Mesendoderm (in vitro differentiated cells): ENCODE data around the gene ORAI1.

ENCODE experiments used
- DNase-seq: peaks from one replicate; pipeline ENCODE4 v3.0.0; 2013
- H2AK5ac ChIP-seq: 2 replicates; pipeline ENCODE4 v1.6.1; 2013; ENCODE audit warnings: low read length, inconsistent platforms
- H2BK120ac ChIP-seq: 2 replicates; pipeline ENCODE4 v1.6.1; 2013; ENCODE audit warnings: low read depth, mild to moderate bottlenecking, low read length, moderate library complexity, mixed read lengths
- H2BK15ac ChIP-seq: replicated peaks from 2 replicates; pipeline ENCODE4 v1.6.1; 2013; ENCODE audit warnings: low read depth, mild to moderate bottlenecking, moderate library complexity
- H2BK5ac ChIP-seq: 2 replicates; pipeline ENCODE4 v1.6.1; 2013; ENCODE audit warnings: low read length, inconsistent platforms
- H3K18ac ChIP-seq: 2 replicates; pipeline ENCODE4 v1.6.1; 2013; ENCODE audit warnings: mild to moderate bottlenecking, low read length, mixed read lengths
- H3K23ac ChIP-seq: one replicate; pipeline ENCODE4 v1.6.1; 2013; ENCODE audit warnings: low read length
- H3K27ac ChIP-seq: 2 replicates; pipeline ENCODE4 v1.5.1; 2013; ENCODE audit warnings: low read depth, mild to moderate bottlenecking, inconsistent platforms, low read length, moderate library complexity
- H3K27me3 ChIP-seq: 2 replicates; pipeline ENCODE4 v1.6.1; 2013; ENCODE audit warnings: low read length, control low read depth, mild to moderate bottlenecking, inconsistent platforms; ENCODE audit not compliant: insufficient read depth, poor library complexity
- H3K36me3 ChIP-seq: 2 replicates; pipeline ENCODE4 v1.6.1; 2013; ENCODE audit warnings: low read length, inconsistent platforms; ENCODE audit not compliant: control insufficient read depth, insufficient read depth
- H3K4ac ChIP-seq: one replicate; pipeline ENCODE4 v1.6.1; 2013; ENCODE audit warnings: low read depth, mild to moderate bottlenecking, low read length, moderate library complexity
- H3K4me1 ChIP-seq: 2 replicates; pipeline ENCODE4 v1.6.1; 2013; ENCODE audit warnings: low read depth, low read length, inconsistent platforms; ENCODE audit not compliant: control insufficient read depth
- H3K4me2 ChIP-seq: 2 replicates; pipeline ENCODE4 v1.6.1; 2013; ENCODE audit warnings: low read length
- H3K4me3 ChIP-seq: 2 replicates; pipeline ENCODE4 v1.5.1; 2013; ENCODE audit warnings: mild to moderate bottlenecking, low read length
- H3K56ac ChIP-seq: one replicate; pipeline ENCODE4 v1.6.1; 2013; ENCODE audit warnings: low read length
- H3K79me1 ChIP-seq: 2 replicates; pipeline ENCODE4 v1.6.1; 2013; ENCODE audit warnings: low read length, inconsistent platforms
- H3K79me2 ChIP-seq: 2 replicates; pipeline ENCODE4 v1.6.1; 2013; ENCODE audit warnings: mild to moderate bottlenecking, low read length; ENCODE audit not compliant: control insufficient read depth, insufficient read depth
- H3K9ac ChIP-seq: 2 replicates; pipeline ENCODE4 v1.6.1; 2013; ENCODE audit warnings: low read length, inconsistent platforms
- H4K5ac ChIP-seq: one replicate; pipeline ENCODE4 v1.6.1; 2013; ENCODE audit warnings: low read length
- H4K8ac ChIP-seq: one replicate; pipeline ENCODE4 v1.6.1; 2013; ENCODE audit warnings: low read depth, mild to moderate bottlenecking, control low read depth, low read length, moderate library complexity
- WGBS: extraction: QIAGEN DNeasy Blood & Tissue Kit; methylation state at CpG from one replicate; pipeline ENCODE4 v1.1.7; 2013; ENCODE audit warnings: low lambda C conversion rate, missing lambda C conversion rate; ENCODE audit not compliant: insufficient coverage; ENCODE audit errors: extremely low coverage; 5-methylcytosine and 5-hydroxymethylcytosine counted together

Gene ORAI1

GRCh38 chr12:121579190-121579791 lies 47.0 kb upstream of the ORAI1 start:
- Histone ChIP-seq H3K18ac (peak overlapping the region; percentile 93), H3K27me3 (no peaks in the 10 kb centered on the region), H4K8ac (peak overlapping the region; percentile 94), H3K79me1 (peaks cover 7% of the 10 kb centered on the region), H2AK5ac (no peak overlapping the region), H3K9ac (peak overlapping the region; percentile 93), H3K4me2 (peak overlapping the region; percentile 68), H2BK15ac (peak overlapping the region; percentile 64), H3K4ac (peak overlapping the region; percentile 100), H3K56ac (peak overlapping the region; percentile 94), H3K36me3 (peaks cover 5% of the 10 kb centered on the region), H3K27ac (peak overlapping the region; percentile 99), H2BK5ac (peak overlapping the region; percentile 71), H2BK120ac (peak overlapping the region; percentile 100), H3K4me1 (peaks cover 16% of the 10 kb centered on the region), H3K4me3 (peak overlapping the region; percentile 71), H3K23ac (no peak overlapping the region), H3K79me2 (peaks cover 33% of the 10 kb centered on the region), H4K5ac (no peak overlapping the region)
- WGBS: no CpG with 5 or more reads among the region's 53 CpGs
- no peak for DNase-seq

GRCh38 chr12:121579981-121580868 lies 46.1 kb upstream of the ORAI1 start:
- Histone ChIP-seq H3K23ac (no peak overlapping the region), H3K4ac (peak overlapping the region; percentile 98), H4K8ac (peak overlapping the region; percentile 66), H3K18ac (peak overlapping the region; percentile 91), H3K4me1 (peaks cover 16% of the 10 kb centered on the region), H2BK120ac (peak overlapping the region; percentile 100), H2AK5ac (peak overlapping the region; percentile 37), H2BK5ac (peak overlapping the region; percentile 98), H3K56ac (peak overlapping the region; percentile 99), H3K9ac (peak overlapping the region; percentile 93), H3K27me3 (no peaks in the 10 kb centered on the region), H2BK15ac (peak overlapping the region; percentile 98), H3K79me1 (peaks cover 3% of the 10 kb centered on the region), H3K4me2 (peak overlapping the region; percentile 61), H3K79me2 (peaks cover 29% of the 10 kb centered on the region), H3K4me3 (peak overlapping the region; percentile 65), H4K5ac (peak overlapping the region; percentile 33), H3K36me3 (no peaks in the 10 kb centered on the region), H3K27ac (peak overlapping the region; percentile 99)
- WGBS: no CpG with 5 or more reads among the region's 54 CpGs
- peak; percentile 87 for DNase-seq

GRCh38 chr12:121580959-121581685 lies 45.2 kb upstream of the ORAI1 start, which contains the start of gene KDM2B:
TSS of gene KDM2B (minus strand) at chr12:121581023. CDS start at chr12:121580911, 112 bp downstream.
- H3K36me3 ChIP-seq: no peaks in the 10 kb centered on the region
- peak within 1 kb of the TSS; percentile 60 for H4K5ac ChIP-seq
- H3K4me1 ChIP-seq: peaks cover 10% of the 10 kb centered on the region
- H3K18ac ChIP-seq: peak within 1 kb of the TSS; percentile 98
- peaks cover 20% of the 10 kb centered on the region for H3K79me2 ChIP-seq
- no peaks in the 10 kb centered on the region for H3K27me3 ChIP-seq
- peak; percentile 90 for DNase-seq
- peak within 1 kb of the TSS; percentile 37 for H3K23ac ChIP-seq
- H3K4ac ChIP-seq: peak within 1 kb of the TSS; percentile 98
- peak within 1 kb of the TSS; percentile 98 for H2BK15ac ChIP-seq
- H3K27ac ChIP-seq: peak within 1 kb of the TSS; percentile 99
- H2BK120ac ChIP-seq: peak within 1 kb of the TSS; percentile 100
- peak within 1 kb of the TSS; percentile 93 for H3K9ac ChIP-seq
- H4K8ac ChIP-seq: peak within 1 kb of the TSS; percentile 83
- H2BK5ac ChIP-seq: peak within 1 kb of the TSS; percentile 98
- H3K4me2 ChIP-seq: peak within 1 kb of the TSS; percentile 61
- H3K79me1 ChIP-seq: no peaks in the 10 kb centered on the region
- peak within 1 kb of the TSS; percentile 65 for H3K4me3 ChIP-seq
- WGBS: no CpG with 5 or more reads among the region's 23 CpGs
- H3K56ac ChIP-seq: peak within 1 kb of the TSS; percentile 99
- H2AK5ac ChIP-seq: peak within 1 kb of the TSS; percentile 95

- Histone ChIP-seq H3K18ac (peak overlapping the region; percentile 98), H2BK5ac (peak overlapping the region; percentile 98), H3K4ac (peak overlapping the region; percentile 85), H2BK120ac (peak overlapping the region; percentile 95), H4K8ac (no peak overlapping the region), H3K79me1 (no peaks in the 10 kb centered on the region), H3K27ac (peak overlapping the region; percentile 99), H3K56ac (peak overlapping the region; percentile 99), H3K27me3 (no peaks in the 10 kb centered on the region), H3K4me2 (peak overlapping the region; percentile 47), H3K23ac (peak overlapping the region; percentile 37), H2AK5ac (peak overlapping the region; percentile 95), H3K9ac (peak overlapping the region; percentile 92), H3K4me3 (peak overlapping the region; percentile 56), H3K36me3 (no peaks in the 10 kb centered on the region), H3K4me1 (peaks cover 10% of the 10 kb centered on the region), H4K5ac (peak overlapping the region; percentile 60), H2BK15ac (peak overlapping the region; percentile 41), H3K79me2 (peaks cover 18% of the 10 kb centered on the region)
- no CpG with 5 or more reads among the region's 17 CpGs for WGBS
- peak; percentile 75 for DNase-seq
Observed at GRCh38 chr12:121581686-121582429, 44.5 kb upstream of the ORAI1 start.
